Measurements from ENCODE around the gene NCK2.

NCK2 gene

DNA sequence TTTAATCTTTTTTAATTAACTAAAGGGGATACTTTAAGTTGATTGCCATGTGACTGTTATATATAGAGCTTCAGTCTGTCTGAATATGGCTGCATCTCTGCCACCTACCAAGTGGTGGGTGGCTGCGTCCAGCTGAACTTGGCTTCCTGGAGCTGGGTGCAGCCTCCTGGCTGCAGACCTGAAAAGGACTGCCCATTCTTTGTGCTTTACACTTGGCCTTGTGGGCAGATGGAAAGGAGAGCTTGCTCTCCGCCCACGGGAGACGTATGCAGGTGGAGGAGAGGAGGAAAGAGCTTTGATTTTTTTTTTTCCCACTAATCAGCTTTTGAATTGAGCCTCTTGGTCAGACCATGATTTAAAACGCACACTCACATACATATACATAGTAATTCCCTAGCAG, 34.7 kb downstream of the NCK2 start:
- DNase-seq = no peak

DNA sequence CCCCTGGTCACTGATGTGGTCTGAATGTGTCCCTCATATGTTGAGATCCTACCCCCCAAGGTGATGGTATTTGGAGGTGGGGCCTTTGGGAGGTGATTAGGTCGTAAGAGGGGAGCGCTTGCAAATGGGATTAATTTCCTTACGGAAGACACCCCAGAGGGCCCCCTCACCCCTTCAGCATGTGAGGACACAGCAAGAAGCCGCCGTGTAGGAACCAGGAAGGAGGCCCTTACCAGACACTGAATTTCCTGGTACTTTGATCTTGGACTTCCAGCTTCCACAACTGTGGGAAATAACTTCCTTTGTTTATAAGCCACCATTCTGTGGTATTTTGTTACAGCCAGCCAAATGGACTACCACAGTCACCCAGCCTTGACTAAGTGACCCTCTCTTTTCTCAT, 35.9 kb downstream of the NCK2 start:
- DNase-seq = no peak

DNA sequence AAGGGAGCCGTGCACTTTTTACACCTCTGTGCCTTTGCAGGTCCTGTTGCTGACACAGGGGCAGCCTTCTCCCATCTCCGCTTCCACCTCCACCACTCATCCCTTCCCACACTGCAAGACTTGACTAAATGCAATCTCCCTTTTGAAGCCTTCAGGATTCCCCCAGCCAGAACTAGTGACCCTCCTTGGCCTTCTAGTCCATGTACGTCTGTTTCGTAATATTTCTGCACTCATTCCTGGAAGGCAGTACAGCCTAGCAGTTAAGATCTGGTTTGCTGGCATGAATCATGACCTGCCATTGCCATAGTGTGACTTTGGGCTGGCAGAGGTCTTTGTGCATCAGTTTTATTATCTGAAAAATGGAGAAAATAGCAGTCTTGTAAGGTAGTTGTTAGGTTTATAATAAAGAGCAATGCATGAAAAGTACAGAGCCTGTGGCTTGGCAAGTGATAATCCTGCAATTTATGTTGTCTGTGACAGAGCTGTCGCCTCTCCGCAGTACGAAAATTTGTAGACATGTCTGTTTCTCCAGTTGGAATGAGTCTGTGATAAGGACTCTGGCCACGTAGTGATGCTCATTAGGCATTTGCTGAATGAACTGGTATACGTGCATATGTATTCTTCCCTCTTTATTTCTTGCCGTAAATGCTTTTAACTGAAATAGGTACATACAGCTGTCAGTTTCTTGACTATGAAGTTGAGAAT, 36.7 kb downstream of the NCK2 start:
- no peak for DNase-seq

DNA sequence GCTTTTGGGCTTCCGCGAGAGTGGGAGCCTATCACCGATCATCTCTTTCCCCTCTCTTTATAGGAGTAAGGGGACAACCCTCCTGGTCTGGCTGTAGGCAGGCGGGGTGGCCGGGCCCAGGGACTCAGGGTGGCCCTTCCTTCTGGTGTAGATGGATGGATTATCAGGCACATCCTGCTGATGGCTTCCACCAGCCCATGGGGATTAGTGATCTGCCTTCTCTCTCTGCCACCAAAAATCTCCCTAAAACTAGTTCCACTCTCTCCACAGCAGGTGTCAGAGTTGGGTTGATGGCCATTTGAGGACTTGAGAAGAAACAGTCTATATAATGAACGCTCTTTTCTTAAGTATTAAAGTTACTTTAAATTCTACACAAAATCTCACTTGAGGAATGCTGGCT, 37.4 kb downstream of the NCK2 start:
- no peak for DNase-seq

DNA sequence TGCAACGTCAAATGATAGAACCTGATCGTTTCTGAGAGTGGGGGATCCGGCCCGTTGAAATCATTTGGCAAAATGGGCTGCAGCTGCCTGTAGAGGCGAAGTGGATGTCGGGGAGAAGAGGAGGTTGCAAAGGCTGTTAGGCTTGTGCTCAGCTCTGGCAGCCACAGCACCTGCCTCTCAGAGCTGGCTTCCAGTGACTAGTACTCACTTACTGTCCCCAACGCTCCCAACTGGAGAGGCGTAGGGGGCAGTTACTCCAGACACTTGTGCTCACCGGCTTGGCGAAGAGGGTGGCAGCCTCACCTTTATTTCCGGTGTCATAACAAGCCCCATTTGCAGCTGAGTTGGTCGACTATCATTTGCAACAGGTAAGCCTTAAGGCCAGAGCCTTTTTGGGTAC, 37.9 kb downstream of the NCK2 start:
- DNase-seq = no peak

DNA sequence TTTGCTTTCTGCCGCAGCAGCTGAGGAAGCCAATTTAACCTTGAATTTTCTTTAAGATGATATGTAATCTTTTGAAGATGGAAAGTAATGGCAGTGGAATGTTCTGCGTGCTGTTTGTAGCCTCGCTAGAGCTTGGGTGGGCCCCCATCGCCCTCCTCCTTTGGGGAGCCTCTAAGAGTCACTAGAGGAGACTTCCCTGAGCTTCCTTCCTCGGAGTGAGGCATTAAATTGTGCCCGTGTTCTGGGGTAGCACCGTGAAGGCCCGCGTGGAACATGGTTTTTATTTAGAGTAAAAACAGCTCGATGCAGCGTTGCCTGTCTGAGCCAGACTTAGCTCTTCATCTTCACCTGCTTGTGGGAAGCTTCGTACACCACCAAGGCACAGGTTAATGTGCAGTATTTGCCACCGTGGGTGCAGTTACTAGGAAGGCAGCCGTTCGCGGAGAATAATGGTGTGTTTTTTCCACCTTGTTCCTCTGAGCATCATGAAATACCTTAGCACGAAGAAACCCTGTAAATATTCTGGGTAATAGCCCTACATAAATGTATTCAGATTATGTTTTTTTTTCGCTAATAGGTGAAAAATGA, 38.5 kb downstream of the NCK2 start:
- no peak for DNase-seq

DNA sequence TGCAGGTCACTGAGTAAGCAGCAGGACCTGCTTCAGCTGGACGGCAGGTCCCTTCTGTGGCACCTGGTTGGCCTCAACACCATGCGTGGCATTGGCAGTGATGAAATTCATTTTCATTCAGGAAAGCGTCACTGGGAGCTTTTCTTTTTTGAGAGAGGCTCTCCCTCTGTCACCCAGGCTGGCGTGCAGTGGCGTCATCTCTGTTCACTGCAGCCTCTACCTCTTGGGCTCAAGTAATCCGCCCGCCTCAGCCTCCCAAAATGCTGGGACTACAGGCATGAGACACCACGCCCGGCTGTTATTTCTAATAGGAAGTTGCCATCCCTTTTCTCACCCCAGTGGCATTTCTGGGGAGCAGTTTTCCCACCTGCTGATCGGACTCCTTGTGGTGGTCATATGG, 39.3 kb downstream of the NCK2 start:
- DNase-seq = no peak

DNA sequence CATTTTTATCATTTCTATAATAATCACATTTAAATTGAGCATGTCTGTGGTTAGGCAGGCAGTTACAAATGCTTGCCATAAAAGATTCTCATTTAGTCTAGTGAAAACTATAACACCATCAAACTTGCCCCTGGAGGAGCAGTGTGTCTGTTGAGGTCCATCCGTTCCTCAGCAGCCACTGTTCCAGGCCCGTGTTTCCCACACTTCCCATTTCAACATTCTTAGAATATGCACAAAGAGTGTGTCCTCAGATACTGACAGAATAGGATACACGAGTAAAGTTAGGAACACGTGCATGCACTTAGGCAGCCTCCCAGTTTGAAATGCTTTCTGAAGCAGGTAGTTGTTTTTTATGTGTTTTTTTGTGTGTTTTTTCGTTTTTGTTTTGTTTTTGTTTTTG, 39.9 kb downstream of the NCK2 start:
- no peak for DNase-seq

DNA sequence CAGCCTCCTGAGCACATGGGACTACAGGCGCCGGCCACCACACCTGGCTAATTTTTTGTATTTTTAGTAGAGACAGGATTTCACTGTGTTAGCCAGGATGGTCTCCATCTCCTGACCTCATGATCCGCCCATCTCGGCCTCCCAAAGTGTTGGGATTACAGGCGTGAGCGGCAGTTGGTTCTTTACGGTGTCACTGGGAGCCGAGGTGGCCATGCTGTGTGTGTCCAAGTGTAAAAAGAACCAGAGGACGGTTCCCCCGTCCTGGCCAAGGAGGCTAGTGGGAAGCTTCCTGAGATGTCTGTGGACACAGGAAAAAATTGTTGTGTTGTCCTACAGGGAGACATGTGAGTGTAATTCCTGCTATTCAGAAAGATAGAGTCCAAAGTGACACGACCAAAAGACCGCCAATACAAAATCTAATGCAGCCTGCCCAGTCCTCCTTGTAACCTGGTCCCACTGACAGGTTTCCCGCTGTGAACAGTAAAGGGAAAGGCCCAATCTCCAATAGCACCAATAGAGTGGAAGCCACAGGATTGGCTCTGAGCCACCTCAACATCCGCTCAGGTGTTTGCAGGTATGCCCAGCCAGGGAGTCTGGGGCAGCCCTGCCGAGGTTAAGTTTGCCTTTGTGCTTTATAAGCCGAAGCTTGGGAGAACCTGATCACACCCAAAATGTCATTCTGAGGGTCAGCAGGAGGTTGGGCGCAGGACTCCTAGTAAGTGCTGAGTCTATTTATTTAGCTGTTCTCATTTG, 40.6 kb downstream of the NCK2 start:
- no peak for DNase-seq

DNA sequence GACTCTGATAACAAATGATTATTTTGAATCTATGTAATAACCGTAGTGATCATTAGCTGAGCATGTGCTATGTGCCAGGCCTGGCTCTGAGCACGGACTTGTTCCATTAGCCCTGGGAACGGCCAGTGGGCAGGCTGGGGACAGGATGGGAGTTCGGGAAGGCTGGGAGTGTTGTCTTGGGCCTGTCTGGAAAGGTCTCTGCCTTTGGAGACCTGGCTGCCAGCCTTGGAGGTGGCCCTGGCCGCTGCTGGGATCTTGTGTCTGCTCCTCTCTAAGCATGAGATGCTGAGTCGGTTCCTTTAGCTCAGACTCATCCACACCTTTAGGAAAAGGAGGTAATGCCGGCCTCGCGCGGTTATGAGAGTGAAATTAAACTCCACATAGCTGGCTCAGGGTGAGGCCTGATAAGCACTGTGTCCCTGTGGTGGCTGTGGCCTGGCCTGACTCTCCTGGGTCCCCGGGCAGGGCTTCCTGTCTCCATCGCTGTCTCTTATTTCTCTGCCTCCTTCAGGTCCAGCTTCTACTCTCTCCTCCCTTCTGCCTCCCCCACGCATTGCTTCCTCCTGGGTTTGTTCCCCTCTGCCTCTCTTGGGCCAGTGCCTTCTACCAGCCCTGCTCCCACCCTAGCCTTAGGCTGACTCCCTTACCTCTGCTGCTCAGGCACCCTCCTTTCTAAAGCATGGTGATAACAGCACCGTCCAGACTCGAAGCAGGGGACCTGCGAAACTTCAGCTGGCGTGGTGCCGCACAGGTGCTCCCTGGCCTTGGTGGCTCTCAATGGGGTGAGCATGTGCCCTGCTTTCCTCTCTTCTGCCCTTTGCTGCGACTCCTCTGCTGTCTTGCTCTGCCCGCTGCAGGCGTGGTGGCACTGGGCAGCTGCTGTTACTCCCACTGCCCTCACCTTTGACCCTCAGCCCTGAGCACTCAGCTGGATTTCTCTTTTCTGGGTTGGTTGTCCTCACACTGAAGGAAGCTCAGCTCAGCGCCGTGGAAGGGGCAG, 41.8 kb downstream of the NCK2 start:
- DNase-seq = no peak

DNA sequence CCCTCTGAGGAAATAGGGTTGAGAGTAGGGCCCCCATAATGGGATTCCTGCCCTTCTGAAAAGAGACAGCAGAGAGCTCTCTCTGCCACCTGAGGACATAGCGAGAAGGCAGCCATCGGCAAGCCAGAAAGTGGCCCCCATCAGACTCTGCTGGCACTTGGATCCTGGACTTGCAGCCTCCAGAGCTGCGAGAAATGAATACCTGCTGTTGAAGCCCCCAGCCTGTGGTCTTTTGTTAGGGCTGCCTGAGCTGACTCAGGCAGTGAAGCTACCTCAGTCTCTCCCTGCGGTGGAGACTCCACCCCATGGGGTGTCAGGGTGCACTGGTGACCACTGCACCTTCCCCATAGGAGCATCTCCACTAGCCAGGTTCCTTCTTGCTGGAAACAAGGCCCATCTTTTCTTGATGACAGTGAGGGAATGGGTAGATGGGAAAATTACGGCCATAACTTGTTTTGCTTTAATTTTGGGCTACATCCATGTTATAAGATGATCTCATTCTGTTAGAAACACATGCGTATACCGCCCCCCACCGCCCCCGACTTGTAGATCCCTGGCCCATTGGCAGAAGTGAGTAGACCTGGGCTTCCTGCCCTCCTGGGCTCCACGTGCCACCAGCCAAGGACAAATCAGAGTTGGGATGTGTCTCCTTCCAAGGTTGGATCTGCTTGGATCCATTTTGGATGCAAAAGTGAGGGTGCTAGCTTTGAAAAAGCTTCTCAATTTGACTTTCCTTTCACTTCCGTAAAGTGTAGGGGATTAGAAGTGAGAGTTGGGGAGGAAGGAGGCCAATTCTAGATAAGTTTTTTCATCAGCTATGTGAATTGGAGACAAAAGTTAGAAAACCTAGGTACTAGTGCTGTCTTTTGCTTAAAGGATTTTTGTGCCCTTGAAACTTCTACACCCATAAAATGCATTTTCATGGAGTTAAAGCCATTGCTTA, 42.9 kb downstream of the NCK2 start:
- no peak for DNase-seq

DNA sequence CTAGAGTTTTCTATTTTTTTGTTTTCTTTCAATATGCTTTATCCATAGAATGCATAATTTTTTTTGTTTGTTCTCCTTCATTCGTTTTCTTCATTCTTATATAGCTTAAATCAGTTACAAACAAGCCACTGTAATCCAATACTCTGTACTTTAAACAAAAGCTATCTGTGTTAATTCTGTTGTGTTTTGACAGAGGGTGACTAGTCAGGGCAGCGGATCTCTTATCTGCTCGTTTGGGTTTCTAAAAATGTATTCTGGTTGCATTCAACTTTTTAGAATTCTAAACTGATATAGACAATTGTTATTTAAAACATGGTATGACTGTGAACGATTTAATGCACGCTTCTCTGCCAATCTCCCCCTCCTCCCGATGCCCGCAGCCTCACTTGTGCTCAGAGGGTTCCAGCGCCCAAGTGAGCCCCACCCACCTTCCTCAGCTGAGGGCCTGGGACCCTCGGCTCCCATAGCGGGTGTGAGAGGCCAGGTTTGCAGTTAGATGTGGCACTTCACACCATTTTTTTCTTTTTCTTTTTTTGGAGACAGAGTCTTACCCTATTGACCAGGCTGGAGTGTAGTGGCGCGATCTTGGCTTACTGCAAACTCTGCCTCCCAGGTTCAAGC, 44.1 kb downstream of the NCK2 start:
- no peak for DNase-seq

DNA sequence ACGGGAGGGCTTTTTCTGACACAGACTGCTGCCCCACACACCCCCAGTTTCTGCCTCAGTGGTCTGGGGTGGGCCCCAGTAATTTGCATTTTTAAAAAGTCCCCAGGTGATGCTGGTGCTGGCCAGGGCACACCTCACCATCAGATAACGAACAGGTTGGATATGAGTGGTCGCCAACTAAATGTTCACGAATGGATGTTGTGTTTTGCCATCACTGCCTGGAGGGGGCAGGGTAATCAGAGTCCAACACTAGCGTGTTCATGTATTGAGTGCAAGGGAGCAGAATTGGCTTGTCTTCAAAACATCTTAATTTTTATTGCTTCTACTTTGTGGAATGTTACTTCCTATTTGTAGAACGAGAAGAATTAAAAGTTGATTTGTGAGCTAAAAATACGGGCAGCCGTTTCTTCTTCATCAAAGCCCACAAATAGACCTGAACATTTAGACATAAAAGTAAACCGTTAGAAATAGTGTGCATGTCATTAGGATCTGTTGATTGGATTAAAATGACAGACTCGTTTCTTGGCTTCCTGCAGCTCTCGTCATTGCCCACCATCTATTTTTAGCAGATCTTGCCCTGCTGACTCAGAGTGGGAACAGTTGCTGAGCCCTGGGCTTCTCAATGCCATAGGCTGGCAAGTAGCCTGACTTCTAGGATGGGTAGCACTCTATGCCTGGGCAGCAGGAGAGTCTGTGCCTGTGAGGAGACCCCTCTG, 45.2 kb downstream of the NCK2 start:
- no peak for DNase-seq

DNA sequence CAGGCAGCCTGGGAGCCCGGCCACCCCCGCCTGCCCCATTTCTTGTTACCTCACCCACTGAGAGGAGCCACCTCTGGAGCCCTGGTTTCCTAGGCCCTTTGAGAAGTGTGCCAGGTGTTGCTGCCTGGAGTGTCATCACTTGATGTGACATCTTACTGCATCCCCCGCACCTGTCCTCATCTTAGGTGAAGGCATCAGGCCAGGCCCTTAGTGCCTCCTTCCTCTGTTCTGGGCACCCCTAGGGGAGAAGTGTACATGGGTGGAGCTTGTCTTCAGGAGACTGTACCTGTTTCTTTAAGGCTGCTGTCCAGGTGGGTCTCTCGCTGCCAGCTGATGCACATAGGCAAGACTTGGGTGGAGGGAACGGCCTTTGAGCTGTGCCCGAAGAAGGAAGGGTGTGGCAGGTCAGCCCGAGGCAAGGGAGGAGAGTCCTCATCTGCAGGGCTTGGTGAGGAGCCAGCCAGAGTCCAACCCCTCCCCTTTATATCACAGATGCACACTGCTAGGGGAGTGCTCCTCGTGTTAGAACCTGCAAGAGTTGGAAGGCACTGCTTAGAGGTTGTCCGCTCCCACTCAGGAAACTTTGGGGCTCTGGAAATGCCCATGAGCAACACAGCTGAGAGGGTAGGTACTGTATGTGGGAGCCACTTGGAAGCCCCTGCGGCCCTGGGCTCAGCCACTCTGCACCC, 45.9 kb downstream of the NCK2 start:
- no peak for DNase-seq

DNA sequence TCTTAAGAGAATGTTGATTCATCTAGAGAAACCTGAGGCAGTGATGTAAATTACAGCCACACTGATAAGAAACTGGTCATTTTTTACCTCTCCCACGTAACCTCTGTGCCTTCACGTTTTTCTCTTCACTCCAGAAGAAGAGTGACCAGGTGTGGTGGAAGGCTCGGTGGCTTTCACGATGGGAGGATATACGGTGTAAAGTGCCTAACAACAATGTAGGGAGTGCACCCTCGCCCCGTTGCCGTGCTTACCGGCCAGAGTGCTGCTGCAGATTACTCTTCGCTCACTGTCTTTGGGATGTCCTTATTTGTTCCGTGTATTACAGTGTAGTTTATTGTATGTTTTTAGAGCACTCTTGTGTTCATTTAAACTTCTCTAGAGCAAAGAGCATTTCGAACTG, 46.5 kb downstream of the NCK2 start:
- no peak for DNase-seq

DNA sequence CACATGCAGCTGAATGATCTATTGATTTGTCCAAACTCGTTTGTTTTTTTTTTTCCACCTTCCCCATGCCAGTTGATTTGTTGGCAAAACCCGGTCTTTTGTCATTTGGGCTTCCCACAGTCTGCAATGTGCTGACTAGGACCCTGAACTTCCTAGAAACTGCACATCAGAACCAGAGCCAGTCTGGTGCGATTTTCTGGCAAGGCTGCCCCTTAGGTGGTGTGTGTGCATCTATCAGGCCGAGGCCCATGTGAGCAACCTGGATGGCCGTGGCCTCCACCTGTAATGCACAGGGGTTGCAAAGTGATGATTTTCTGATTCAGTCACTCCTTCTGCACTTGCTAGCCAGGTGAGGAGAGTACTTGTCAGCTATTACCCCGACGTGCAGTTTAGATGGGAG, 47.8 kb downstream of the NCK2 start:
- no peak for DNase-seq

DNA sequence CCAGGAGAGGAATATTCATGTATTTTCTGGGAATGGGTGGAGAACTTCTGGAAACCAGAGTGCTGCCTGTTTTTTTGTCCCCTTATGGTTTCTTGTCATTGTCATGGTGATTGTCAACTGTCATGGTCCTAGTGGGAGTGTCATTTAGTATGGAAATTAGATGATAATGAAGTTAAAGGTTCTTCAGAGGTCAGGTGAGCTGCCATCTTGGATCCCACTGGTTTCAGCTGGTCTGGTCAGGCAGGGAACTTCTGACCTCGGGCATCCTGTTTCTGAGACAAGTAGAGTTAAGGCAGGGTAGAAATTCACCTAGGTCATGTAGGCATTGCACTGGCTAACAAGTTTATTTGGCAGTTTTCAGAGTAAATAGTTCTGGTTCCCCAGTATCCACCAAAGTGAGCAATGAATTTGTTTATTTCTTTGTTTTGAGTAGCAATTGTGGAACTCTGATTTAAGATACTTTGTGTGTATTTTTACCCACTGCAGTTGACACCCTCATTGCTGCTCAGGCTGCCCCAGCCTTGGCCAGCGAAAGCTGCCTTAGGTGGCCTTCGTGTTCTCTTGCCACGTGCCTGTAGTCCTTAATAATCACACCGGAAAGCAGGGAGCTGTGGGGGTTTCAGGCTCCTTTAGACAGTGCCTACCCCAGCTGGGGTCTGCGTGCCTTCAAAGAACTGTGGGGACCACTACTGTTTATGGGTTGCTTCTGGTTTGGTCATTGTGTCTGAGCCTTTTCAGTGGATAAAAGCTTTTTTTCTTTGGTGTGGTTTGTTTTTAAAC, 48.7 kb downstream of the NCK2 start:
- DNase-seq = no peak

DNA sequence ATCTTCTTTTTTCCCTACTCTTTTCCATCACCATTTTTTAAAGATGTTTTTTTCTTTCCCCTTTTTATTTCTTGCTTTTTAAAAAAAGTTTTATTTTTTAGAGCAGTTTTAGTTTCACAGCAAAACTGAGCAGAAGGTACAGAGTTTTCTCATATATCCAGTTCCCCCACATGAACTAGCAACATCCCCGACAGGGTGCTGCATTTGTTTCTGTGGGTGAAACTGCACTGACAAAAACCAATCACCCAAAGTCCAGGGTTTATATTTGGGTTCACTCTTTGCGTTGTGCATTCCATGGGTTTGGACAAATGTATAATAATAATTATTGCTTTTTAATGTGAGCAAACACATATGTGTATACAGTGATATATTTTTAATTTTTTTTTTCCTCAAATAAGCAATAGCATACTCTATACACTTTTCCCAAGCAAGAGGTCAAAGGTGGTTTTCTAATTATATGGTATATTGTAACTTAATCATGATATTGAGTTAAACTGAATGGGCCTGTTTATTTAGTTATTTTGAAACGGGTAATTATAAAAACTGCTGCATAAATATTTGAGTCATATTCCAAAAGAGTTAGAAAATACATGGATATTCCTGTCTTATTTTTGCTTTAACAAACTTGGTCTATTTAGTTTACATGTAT, 50.3 kb downstream of the NCK2 start:
- DNase-seq = no peak

DNA sequence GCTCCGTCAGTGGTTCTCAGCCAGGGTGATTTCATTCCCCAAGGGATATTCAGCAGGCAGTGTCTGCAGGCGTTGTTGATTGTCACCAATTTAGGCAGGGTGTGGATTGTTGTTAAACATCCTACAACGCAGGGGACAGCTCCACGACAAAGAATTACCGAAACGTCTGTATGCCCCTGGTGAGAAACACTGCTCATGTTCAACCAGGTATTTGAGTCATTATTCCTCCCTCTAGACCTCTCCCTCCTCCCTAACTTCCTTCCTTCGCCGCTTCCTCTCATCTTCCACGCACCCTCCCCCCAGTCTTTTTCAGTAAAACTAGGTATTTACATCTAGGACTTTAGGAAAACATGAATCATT, 50.8 kb downstream of the NCK2 start:
- no peak for DNase-seq
